Activated T-cell treated with anti-CD3 and anti-CD28 coated beads, Interleukin-2, amount 50 U/mL, for 24 hours (primary cell): Measurements from ENCODE around the gene CNNM3.

Experiments used
- DNase-seq: peaks from one replicate; pipeline ENCODE4 v3.0.0-alpha.2; 2020
- H3K27ac Mint-ChIP-seq: 2 replicates; pipeline ENCODE4 v1.8.0; 2020; ENCODE audit warnings: mild to moderate bottlenecking, mixed read lengths
- H3K27me3 Mint-ChIP-seq: 2 replicates; pipeline ENCODE4 v1.8.0; 2020; ENCODE audit warnings: mixed read lengths
- H3K36me3 Mint-ChIP-seq: 2 replicates; pipeline ENCODE4 v1.8.0; 2020; ENCODE audit warnings: low read depth, mixed read lengths
- H3K4me1 Mint-ChIP-seq: 2 replicates; pipeline ENCODE4 v1.8.0; 2020; ENCODE audit warnings: low read depth, mixed read lengths
- H3K4me3 Mint-ChIP-seq: 2 replicates; pipeline ENCODE4 v1.8.0; 2020; ENCODE audit warnings: mild to moderate bottlenecking, moderate library complexity, mixed read lengths
- H3K9me3 Mint-ChIP-seq: 2 replicates; pipeline ENCODE4 v1.8.0; 2020; ENCODE audit warnings: mixed read lengths

CNNM3 gene

GRCh38 chr2:96877042-96877451 is 61.0 kb downstream of the CNNM3 start:
- Mint-ChIP-seq H3K4me3 (no peak overlapping the region), H3K27ac (no peak overlapping the region), H3K36me3 (no peaks in the 10 kb centered on the region), H3K4me1 (peaks cover 35% of the 10 kb centered on the region), H3K9me3 (no peaks in the 10 kb centered on the region), H3K27me3 (no peaks in the 10 kb centered on the region)
- DNase-seq, result no peak

- H3K36me3 Mint-ChIP-seq, result no peaks in the 10 kb centered on the region
- no peak overlapping the region for H3K4me3 Mint-ChIP-seq
- H3K27me3 Mint-ChIP-seq, result no peaks in the 10 kb centered on the region
- H3K4me1 Mint-ChIP-seq, result peaks cover 31% of the 10 kb centered on the region
- DNase-seq, result no peak
- no peak overlapping the region for H3K27ac Mint-ChIP-seq
- H3K9me3 Mint-ChIP-seq, result no peaks in the 10 kb centered on the region
These were observed 61.6 kb downstream of the CNNM3 start for GRCh38 chr2:96877631-96878092.

GRCh38 chr2:96878171-96878570 is 62.1 kb downstream of the CNNM3 start:
- Mint-ChIP-seq H3K4me3 (no peak overlapping the region), H3K4me1 (peaks cover 26% of the 10 kb centered on the region), H3K9me3 (no peaks in the 10 kb centered on the region), H3K27ac (no peak overlapping the region), H3K27me3 (no peaks in the 10 kb centered on the region), H3K36me3 (no peaks in the 10 kb centered on the region)
- DNase-seq, result no peak

GRCh38 chr2:96878796-96879544 is 62.9 kb downstream of the CNNM3 start:
- H3K4me3 Mint-ChIP-seq, result no peak overlapping the region
- no peaks in the 10 kb centered on the region for H3K27me3 Mint-ChIP-seq

GRCh38 chr2:96879545-96880040 is 63.5 kb downstream of the CNNM3 start:
- Mint-ChIP-seq H3K9me3 (no peaks in the 10 kb centered on the region), H3K36me3 (no peaks in the 10 kb centered on the region), H3K4me3 (no peak overlapping the region), H3K4me1 (peaks cover 11% of the 10 kb centered on the region), H3K27me3 (no peaks in the 10 kb centered on the region), H3K27ac (no peak overlapping the region)
- DNase-seq, result no peak

More at GRCh38 chr2:96878796-96879544, 62.9 kb downstream of the CNNM3 start:
- Mint-ChIP-seq H3K36me3 (no peaks in the 10 kb centered on the region), H3K4me1 (peaks cover 18% of the 10 kb centered on the region), H3K27ac (no peak overlapping the region), H3K9me3 (no peaks in the 10 kb centered on the region)
- no peak for DNase-seq

GRCh38 chr2:96880891-96881273 is 64.8 kb downstream of the CNNM3 start:
- Mint-ChIP-seq H3K36me3 (no peaks in the 10 kb centered on the region), H3K4me3 (no peak overlapping the region), H3K27me3 (no peaks in the 10 kb centered on the region), H3K27ac (no peak overlapping the region), H3K9me3 (no peaks in the 10 kb centered on the region), H3K4me1 (peaks cover 6% of the 10 kb centered on the region)
- no peak for DNase-seq

- H3K27ac Mint-ChIP-seq, result no peak overlapping the region
- no peak for DNase-seq
- H3K36me3 Mint-ChIP-seq, result no peaks in the 10 kb centered on the region
- peaks cover 3% of the 10 kb centered on the region for H3K4me1 Mint-ChIP-seq
- H3K4me3 Mint-ChIP-seq, result no peak overlapping the region
- H3K9me3 Mint-ChIP-seq, result no peaks in the 10 kb centered on the region
- no peaks in the 10 kb centered on the region for H3K27me3 Mint-ChIP-seq
These were observed 65.5 kb downstream of the CNNM3 start for GRCh38 chr2:96881349-96882195.

GRCh38 chr2:96882230-96882629 is 66.2 kb downstream of the CNNM3 start:
- Mint-ChIP-seq H3K9me3 (no peaks in the 10 kb centered on the region), H3K4me3 (no peak overlapping the region), H3K4me1 (peaks cover 1% of the 10 kb centered on the region), H3K27me3 (no peaks in the 10 kb centered on the region), H3K36me3 (no peaks in the 10 kb centered on the region), H3K27ac (no peak overlapping the region)
- DNase-seq, result no peak

GRCh38 chr2:96882906-96883305 is 66.8 kb downstream of the CNNM3 start:
- no peak overlapping the region for H3K4me3 Mint-ChIP-seq
- no peaks in the 10 kb centered on the region for H3K36me3 Mint-ChIP-seq
- H3K27ac Mint-ChIP-seq, result no peak overlapping the region
- peaks cover 4% of the 10 kb centered on the region for H3K4me1 Mint-ChIP-seq
- no peaks in the 10 kb centered on the region for H3K9me3 Mint-ChIP-seq
- H3K27me3 Mint-ChIP-seq, result no peaks in the 10 kb centered on the region
- no peak for DNase-seq

GRCh38 chr2:96883306-96883705 is 67.2 kb downstream of the CNNM3 start:
- H3K36me3 Mint-ChIP-seq, result no peaks in the 10 kb centered on the region
- H3K9me3 Mint-ChIP-seq, result no peaks in the 10 kb centered on the region
- peaks cover 7% of the 10 kb centered on the region for H3K4me1 Mint-ChIP-seq
- no peak for DNase-seq
- H3K27ac Mint-ChIP-seq, result no peak overlapping the region
- H3K4me3 Mint-ChIP-seq, result no peak overlapping the region
- H3K27me3 Mint-ChIP-seq, result no peaks in the 10 kb centered on the region
